Measurements from ENCODE around the gene MALRD1.
"Not testable (repeated sequence)": the region's sequence is repeated elsewhere in the genome, so short reads cannot be mapped to it uniquely, and the experiment has no call there.

The MALRD1 gene

GRCh38 chr10:19730167-19730906 is 681.7 kb downstream of the MALRD1 start:
- DNase-seq, result no peak

GRCh38 chr10:19730907-19731217 is 682.3 kb downstream of the MALRD1 start:
- no peak for DNase-seq

- no peak for DNase-seq
Measured at GRCh38 chr10:19731560-19731959, 683.0 kb downstream of the MALRD1 start.

- no peak for DNase-seq
Measured at GRCh38 chr10:19738440-19738839, 689.8 kb downstream of the MALRD1 start.

GRCh38 chr10:19739232-19739631 is 690.6 kb downstream of the MALRD1 start:
- DNase-seq, result not testable (repeated sequence)

- not testable (repeated sequence) for DNase-seq
Measured at GRCh38 chr10:19742144-19742543, 693.5 kb downstream of the MALRD1 start.

- no peak for DNase-seq
Measured at GRCh38 chr10:19745672-19746071, 697.1 kb downstream of the MALRD1 start.

GRCh38 chr10:19749185-19749729 is 700.7 kb downstream of the MALRD1 start:
- DNase-seq, result no peak

GRCh38 chr10:19750972-19751371 is 702.4 kb downstream of the MALRD1 start:
- DNase-seq, result no peak

GRCh38 chr10:19756919-19757318 is 708.3 kb downstream of the MALRD1 start:
- no peak for DNase-seq

GRCh38 chr10:19762026-19762425 is 713.4 kb downstream of the MALRD1 start:
- no peak for DNase-seq

GRCh38 chr10:19764111-19764510 is 715.5 kb downstream of the MALRD1 start:
- no peak for DNase-seq

- DNase-seq, result no peak
Measured at GRCh38 chr10:19767876-19768275, 719.3 kb downstream of the MALRD1 start.

- not testable (repeated sequence) for DNase-seq
Measured at GRCh38 chr10:19769826-19770225, 721.2 kb downstream of the MALRD1 start.

- DNase-seq, result no peak
Measured at GRCh38 chr10:19772972-19773371, 724.4 kb downstream of the MALRD1 start.

GRCh38 chr10:19775296-19775695 is 726.7 kb downstream of the MALRD1 start:
- DNase-seq, result no peak

GRCh38 chr10:19777806-19778205 is 729.2 kb downstream of the MALRD1 start:
- no peak for DNase-seq

- no peak for DNase-seq
Measured at GRCh38 chr10:19778996-19779395, 730.4 kb downstream of the MALRD1 start.

GRCh38 chr10:19782430-19783089 is 734.0 kb downstream of the MALRD1 start:
- DNase-seq, result no peak

GRCh38 chr10:19783721-19784120 is 735.1 kb downstream of the MALRD1 start:
- DNase-seq, result no peak

Data from activated CD4-positive, alpha-beta T cell treated with anti-CD3 and anti-CD28 coated beads, Interleukin-2, Interleukin-6, amounts not matched to agents 100 ng/mL and 50 ng/mL, durations not matched to agents 16 hours and 8 hours (primary cell).